PC-3 (cell line): ENCODE data around the gene CSRP3.

Experiments
- CTCF ChIP-seq: fragments of 300-600 bp; sonication (generic); conservative IDR thresholded peaks from 2 replicates; pipeline ENCODE4 v1.5.1; 2017; ENCODE audit warnings: antibody characterized with exemption, low read depth, mild to moderate bottlenecking, low read length
- EZH2 ChIP-seq: fragments of 300-600 bp; sonication (generic); IDR thresholded peaks from one replicate; pipeline ENCODE4 v1.6.1; 2017; ENCODE audit warnings: antibody characterized with exemption, mild to moderate bottlenecking, low read length; ENCODE audit not compliant: unreplicated experiment
- EZH2phosphoT487 ChIP-seq: fragments of 300-600 bp; sonication (generic); IDR thresholded peaks from 2 replicates; pipeline ENCODE4 v1.6.1; 2018; ENCODE audit warnings: mild to moderate bottlenecking, antibody characterized with exemption, low read length, borderline replicate concordance

- TF ChIP-seq EZH2phosphoT487 (no peak), CTCF (no peak), EZH2 (no peak)
These were observed 33.7 kb downstream of the CSRP3 start for GRCh38 chr11:19168090-19168489.
